ENCODE measurements around the gene ZBTB7B.
A peak's percentile ranks its signal among the peaks of the same experiment; 100 is the strongest.
"Not testable (repeated sequence)": the region's sequence is repeated elsewhere in the genome, so short reads cannot be mapped to it uniquely, and the experiment has no call there.

Gene ZBTB7B

DNA sequence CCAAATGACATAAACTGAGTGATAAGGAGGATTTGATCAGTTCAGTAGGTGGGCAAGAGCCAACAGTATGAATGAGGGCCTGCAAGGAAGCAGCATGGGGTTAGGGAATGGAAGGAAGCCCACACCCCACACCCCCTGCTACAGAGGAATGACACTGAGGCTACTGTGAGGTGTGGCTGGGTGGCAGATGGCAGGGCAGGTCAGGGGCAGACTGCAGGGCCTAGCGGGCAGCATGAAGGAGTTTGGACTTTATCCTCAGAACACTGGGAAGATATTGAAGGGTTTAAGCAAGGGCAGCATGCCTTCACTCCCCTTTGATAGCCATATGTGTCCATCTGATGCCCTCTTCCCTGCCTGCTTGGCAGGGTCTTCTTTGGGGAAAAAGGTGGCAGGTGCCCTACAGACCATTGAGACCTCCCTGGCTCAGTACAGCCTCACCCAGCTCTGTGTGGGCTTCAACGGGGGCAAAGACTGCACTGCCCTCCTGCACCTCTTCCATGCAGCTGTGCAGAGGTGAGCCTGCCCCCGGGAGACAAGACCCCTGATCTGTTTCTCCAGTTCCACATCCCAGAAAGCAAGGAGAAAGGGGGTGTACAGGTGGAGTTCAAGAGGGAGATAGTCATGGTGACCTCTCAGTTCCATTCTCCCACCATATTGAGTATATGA is 13.3 kb upstream of the ZBTB7B start:
- no peak for DNase-seq

DNA sequence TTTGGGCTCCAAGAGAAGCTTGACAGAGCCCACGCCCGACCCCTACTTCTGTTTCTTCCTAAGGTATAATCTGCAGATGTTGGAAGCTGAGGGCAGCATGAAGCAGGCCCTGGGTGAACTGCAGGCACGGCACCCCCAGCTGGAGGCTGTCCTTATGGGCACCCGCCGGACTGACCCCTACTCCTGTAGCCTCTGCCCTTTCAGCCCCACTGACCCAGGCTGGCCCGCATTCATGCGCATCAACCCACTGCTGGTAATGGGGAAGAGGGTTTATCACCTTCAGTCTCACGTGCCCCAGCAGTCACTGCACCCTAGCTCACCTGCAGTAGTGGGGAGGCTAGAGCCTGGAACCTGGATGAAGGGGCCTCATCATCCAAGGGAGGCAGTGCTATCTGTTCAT is 12.3 kb upstream of the ZBTB7B start:
- no peak for DNase-seq

DNA sequence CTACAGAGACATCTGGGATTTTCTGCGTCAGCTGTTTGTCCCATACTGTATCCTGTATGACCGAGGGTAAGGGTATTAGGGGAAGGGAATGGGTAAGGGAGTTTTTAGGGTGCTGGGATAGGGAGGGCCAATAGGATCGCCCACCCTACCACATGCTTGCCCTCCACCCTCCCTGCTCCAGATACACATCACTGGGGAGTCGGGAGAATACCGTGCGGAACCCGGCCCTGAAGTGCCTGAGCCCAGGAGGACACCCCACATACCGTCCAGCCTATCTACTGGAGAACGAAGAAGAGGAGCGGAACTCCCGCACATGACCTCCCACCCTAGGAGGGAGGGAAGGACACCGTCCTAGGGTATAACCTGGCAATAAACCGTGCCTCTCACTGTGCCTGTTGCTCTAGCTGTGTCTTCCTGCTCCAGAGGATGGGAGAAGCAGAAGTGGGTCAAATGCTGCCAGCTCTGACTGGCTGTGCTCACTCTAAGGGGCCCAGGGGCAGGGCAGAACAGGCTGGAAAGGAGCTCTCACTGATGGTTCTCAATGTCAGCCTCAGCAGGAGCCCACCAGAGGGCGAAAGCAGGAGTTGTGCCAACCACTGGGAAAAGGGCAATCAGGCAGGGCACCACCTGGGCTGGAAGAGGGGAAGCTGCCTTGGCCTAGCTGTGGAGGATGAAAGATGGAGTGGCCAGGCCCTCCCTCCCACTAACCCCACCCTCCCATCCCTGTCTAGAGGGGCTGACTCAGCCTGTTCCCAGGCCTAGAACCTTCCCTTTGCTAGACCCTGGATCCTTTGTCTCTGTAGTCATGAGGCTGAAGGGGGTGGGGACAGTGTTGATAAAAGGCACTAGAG is 9.7 kb upstream of the ZBTB7B start:
- no peak for DNase-seq

GRCh38 chr1:154993572-154994268 is 8.9 kb upstream of the ZBTB7B start, which contains the start of gene LENEP:
LENEP (plus strand) TSS chr1:154993586; CDS start chr1:154993608, 22 bp downstream.
- no peak for DNase-seq

- no peak for DNase-seq
Measured at GRCh38 chr1:154994269-154994587, 8.4 kb upstream of the ZBTB7B start.

- DNase-seq, result no peak
Measured at GRCh38 chr1:154994591-154994990, 8.0 kb upstream of the ZBTB7B start.

DNA sequence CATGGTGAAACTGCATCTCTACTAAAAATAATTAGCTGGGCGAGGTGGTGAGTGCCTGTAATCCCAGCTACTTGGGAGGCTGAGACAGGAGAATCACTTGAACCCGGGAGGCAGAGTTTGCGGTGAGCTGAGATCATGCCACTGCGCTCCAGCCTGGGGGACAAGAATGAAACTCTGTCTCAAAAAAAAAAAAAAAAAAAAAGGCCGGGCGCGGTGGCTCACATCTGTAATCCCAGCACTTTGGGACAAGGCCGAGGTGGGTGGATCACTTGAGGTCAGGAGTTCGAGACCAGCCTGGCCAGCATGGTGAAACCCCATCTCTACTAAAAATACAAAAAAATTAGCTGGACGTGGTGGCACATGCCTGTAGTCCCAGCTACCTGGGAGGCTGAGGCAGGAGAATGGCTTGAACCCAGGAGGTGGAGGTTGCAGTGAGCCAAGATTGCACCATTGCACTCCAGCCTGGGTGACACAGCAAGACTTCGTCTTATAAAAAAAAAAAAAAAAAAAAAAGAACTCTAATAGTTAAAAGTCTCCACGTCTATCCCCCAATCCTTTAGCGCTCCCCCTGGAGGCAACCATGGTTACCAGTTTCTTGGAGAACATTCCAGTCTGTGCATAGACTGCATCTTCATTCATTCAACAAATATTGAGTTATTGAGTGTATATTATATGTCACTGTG is 7.2 kb upstream of the ZBTB7B start:
- DNase-seq, result not testable (repeated sequence)

GRCh38 chr1:154996966-154997701 is 5.5 kb upstream of the ZBTB7B start:
- no peak for DNase-seq

GRCh38 chr1:154998201-154998780 is 4.3 kb upstream of the ZBTB7B start:
- DNase-seq, result no peak

DNA sequence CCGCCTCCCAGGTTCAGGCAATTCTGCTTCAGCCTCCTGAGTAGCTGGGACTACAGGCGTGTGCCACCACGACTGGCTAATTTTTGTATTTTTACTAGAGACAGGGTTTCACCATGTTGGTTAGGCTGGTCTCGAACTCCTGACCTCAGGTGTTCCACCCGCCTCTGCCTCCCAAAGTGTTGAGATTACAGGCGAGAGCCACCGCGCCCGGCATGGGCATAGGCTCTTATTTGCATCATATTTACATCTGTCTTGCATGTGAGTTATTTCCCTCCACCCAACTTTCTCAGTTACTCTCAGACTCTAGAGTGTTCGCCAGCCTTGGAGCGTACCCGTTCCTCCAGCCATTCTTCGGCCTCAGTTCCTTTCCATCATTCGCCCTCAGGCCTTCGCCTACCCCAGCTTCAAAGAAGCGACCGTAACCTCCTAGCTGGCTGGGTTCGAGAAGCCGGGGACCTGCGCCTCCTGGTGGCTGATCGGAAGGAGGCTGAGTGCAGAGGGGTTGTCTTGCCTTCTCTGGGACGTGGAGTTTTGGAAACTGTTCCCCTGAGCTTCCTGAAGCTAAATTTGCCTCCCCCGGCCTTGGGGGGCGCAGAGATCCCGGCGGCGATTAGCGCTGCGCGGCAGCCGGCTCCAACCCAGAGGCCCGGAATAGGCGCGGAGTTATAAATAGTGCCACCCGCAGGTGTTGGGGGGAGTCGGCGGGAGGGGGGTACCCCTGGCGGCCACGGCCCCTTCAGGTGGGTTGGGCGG is 3.6 kb upstream of the ZBTB7B start:
- DNase-seq, result peak; percentile 77

- peak; percentile 48 for DNase-seq
Measured at GRCh38 chr1:154999571-155000410, 2.8 kb upstream of the ZBTB7B start.

- peak; percentile 51 for DNase-seq
Measured at GRCh38 chr1:155000411-155000725, 2.2 kb upstream of the ZBTB7B start.

GRCh38 chr1:155000726-155001424 is 1.7 kb upstream of the ZBTB7B start:
- peak; percentile 86 for DNase-seq

- DNase-seq, result no peak
Measured at GRCh38 chr1:155001425-155001674, 1.3 kb upstream of the ZBTB7B start.

DNA sequence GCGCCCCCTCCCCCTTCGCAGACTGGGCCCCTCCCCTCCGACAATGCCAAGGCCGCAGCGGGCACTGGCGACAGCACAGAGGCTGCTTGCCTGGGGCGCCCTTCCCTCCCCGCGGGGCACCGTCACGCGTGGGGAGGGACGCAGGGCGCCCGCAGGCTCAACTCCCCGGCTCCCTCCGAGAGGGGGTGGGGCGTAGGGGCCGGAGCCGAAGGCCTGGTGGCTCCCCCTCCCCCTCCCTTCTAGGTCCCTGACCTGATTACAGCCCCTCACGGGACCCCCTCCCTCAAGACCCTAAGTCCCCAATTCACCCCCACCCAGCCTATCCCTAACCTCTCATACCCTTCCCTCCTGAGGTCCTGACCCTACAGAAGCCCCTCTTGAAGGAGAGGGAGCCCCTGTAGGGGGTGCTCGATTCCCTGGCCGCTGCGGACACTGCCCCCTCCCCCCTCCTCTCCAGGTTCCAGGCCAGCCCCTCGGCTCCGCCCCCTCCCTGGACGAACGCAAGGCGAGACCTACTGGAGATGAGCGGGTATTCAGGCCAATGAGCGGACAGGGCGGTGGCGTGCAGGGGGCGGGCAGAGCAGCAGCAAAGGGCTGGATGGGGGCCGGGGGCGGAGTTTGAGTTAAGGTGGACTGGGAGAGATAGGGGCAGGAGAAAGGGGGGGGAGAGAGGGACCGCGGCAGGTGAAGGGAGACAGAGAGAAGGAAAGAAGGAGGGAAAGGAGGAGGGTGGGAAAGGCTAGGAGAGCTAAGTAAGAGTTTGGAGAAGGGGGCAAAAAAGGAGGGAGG is 733 bp upstream of the ZBTB7B start:
- peak; percentile 94 for DNase-seq

DNA sequence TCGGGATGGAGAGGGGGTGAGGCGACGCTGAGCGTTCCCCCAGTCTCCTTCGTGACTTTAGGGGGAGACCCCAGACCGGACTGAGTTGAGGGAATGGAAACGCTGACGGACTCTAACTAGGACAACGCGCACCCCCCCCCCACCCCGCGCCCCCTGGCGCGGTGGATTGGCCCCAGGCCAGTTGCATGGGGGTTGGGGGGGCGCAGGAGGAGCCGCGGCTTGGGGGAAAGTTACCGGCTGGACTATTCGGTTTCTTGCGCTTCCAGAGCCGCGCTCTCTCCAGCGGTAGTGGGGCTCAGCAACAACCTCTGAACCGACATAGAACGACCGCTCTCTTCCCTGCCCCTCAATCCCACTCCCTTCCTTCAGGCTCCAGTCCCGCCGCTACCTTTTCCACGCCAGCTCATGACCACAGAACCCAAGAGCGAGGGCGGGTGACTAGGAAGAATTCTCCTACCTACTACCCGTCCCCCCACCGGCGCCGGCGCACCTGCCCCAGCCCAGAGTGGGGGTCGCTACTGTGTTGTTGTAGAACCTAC is 694 bp downstream of the ZBTB7B start:
- DNase-seq, result no peak

GRCh38 chr1:155003766-155004351 is 1.3 kb downstream of the ZBTB7B start:
- DNase-seq, result no peak

- no peak for DNase-seq
Measured at GRCh38 chr1:155004352-155005075, 1.9 kb downstream of the ZBTB7B start.
